K562 (cell line): ENCODE measurements around the gene ITGA7. TPM values are rescaled to one million over a fixed set of nuclear protein-coding genes. Genes with fewer than 3 reads are reported as not detected.

Experiments
- CHD2 ChIP-seq: IDR thresholded peaks from 2 replicates; pipeline ENCODE4 v1.6.1; 2011; ENCODE audit warnings: low read depth, low read length
- NFATC3 ChIP-seq: fragments of 450-650 bp; IDR thresholded peaks from 2 replicates; pipeline ENCODE4 v1.6.1; 2017; ENCODE audit warnings: mild to moderate bottlenecking
- USF2 ChIP-seq: sonication (generic); formaldehyde crosslinking; IDR thresholded peaks from 2 replicates; pipeline ENCODE4 v1.5.0; 2020; ENCODE audit warnings: missing genetic modification reagents
- ZKSCAN1 ChIP-seq: fragments of 150-350 bp; IDR thresholded peaks from 2 replicates; pipeline ENCODE4 v1.6.1; 2016; ENCODE audit warnings: low read depth, low read length
- ZNF146 ChIP-seq: IDR thresholded peaks from one replicate; pipeline ENCODE4 v1.6.1; 2018; ENCODE audit warnings: missing compliant biosample characterization; ENCODE audit not compliant: unreplicated experiment
- polyA plus RNA-seq, 8 experiments: library from polyadenylated mRNA; depleted of rRNA in 4 of 8; stranded (reverse) in 5 of 8; unstranded in 3 of 8; fragments of >200 nt; fragmentation: Nextera tagmentation in 2 of 8; fragmentation: Illumina TruSeq in 1 of 8; extraction: Ambion mirVana in 2 of 8; extraction: Trizol in 1 of 8; gene quantifications; 2 replicates each; pipeline versions ENCODE4 v1.2.1 to v1.2.3, GENCODE V29; 2011 to 2014; ENCODE audit warnings: inconsistent platforms in 1 of 8, missing spikeins in 1 of 8
- total RNA-seq, 7 experiments: library from RNA; depleted of rRNA in 6 of 7; stranded (reverse); fragments of >200 nt in 6 of 7; fragmentation: Illumina TruSeq in 2 of 7; extraction: Trizol in 2 of 7; gene quantifications; 2 replicates each; pipeline versions ENCODE4 v1.2.1 to v1.2.3, GENCODE V29; 2011 to 2021; ENCODE audit warnings: low replicate concordance in 1 of 7
- TF ChIP-seq, protein P1 (sequence below): fragments of 200-600 bp; sonication (generic); IDR thresholded peaks from one replicate; pipeline ENCODE4 v1.6.1; 2012; ENCODE audit warnings: mild to moderate bottlenecking, low read depth, low read length, inconsistent platforms
- TF ChIP-seq, protein P2 (sequence below): fragments of 450-650 bp; formaldehyde crosslinking; IDR thresholded peaks from 2 replicates; pipeline ENCODE4 v1.4.0; 2020; ENCODE audit warnings: mild to moderate bottlenecking, moderate library complexity

The ITGA7 gene
- total and polyA plus RNA-seq, 9 of the 15 experiments (the other 6 are each of a cell fraction or from before 2014, with no cell fraction given) = 0.11 to 2.3 (median 0.56) TPM; not detected in 1

GRCh38 chr12:55742719-55743405 is 35.2 kb upstream of the ITGA7 start, which contains the start of gene GDF11 (continued):
- TF ChIP-seq, protein P1, sequence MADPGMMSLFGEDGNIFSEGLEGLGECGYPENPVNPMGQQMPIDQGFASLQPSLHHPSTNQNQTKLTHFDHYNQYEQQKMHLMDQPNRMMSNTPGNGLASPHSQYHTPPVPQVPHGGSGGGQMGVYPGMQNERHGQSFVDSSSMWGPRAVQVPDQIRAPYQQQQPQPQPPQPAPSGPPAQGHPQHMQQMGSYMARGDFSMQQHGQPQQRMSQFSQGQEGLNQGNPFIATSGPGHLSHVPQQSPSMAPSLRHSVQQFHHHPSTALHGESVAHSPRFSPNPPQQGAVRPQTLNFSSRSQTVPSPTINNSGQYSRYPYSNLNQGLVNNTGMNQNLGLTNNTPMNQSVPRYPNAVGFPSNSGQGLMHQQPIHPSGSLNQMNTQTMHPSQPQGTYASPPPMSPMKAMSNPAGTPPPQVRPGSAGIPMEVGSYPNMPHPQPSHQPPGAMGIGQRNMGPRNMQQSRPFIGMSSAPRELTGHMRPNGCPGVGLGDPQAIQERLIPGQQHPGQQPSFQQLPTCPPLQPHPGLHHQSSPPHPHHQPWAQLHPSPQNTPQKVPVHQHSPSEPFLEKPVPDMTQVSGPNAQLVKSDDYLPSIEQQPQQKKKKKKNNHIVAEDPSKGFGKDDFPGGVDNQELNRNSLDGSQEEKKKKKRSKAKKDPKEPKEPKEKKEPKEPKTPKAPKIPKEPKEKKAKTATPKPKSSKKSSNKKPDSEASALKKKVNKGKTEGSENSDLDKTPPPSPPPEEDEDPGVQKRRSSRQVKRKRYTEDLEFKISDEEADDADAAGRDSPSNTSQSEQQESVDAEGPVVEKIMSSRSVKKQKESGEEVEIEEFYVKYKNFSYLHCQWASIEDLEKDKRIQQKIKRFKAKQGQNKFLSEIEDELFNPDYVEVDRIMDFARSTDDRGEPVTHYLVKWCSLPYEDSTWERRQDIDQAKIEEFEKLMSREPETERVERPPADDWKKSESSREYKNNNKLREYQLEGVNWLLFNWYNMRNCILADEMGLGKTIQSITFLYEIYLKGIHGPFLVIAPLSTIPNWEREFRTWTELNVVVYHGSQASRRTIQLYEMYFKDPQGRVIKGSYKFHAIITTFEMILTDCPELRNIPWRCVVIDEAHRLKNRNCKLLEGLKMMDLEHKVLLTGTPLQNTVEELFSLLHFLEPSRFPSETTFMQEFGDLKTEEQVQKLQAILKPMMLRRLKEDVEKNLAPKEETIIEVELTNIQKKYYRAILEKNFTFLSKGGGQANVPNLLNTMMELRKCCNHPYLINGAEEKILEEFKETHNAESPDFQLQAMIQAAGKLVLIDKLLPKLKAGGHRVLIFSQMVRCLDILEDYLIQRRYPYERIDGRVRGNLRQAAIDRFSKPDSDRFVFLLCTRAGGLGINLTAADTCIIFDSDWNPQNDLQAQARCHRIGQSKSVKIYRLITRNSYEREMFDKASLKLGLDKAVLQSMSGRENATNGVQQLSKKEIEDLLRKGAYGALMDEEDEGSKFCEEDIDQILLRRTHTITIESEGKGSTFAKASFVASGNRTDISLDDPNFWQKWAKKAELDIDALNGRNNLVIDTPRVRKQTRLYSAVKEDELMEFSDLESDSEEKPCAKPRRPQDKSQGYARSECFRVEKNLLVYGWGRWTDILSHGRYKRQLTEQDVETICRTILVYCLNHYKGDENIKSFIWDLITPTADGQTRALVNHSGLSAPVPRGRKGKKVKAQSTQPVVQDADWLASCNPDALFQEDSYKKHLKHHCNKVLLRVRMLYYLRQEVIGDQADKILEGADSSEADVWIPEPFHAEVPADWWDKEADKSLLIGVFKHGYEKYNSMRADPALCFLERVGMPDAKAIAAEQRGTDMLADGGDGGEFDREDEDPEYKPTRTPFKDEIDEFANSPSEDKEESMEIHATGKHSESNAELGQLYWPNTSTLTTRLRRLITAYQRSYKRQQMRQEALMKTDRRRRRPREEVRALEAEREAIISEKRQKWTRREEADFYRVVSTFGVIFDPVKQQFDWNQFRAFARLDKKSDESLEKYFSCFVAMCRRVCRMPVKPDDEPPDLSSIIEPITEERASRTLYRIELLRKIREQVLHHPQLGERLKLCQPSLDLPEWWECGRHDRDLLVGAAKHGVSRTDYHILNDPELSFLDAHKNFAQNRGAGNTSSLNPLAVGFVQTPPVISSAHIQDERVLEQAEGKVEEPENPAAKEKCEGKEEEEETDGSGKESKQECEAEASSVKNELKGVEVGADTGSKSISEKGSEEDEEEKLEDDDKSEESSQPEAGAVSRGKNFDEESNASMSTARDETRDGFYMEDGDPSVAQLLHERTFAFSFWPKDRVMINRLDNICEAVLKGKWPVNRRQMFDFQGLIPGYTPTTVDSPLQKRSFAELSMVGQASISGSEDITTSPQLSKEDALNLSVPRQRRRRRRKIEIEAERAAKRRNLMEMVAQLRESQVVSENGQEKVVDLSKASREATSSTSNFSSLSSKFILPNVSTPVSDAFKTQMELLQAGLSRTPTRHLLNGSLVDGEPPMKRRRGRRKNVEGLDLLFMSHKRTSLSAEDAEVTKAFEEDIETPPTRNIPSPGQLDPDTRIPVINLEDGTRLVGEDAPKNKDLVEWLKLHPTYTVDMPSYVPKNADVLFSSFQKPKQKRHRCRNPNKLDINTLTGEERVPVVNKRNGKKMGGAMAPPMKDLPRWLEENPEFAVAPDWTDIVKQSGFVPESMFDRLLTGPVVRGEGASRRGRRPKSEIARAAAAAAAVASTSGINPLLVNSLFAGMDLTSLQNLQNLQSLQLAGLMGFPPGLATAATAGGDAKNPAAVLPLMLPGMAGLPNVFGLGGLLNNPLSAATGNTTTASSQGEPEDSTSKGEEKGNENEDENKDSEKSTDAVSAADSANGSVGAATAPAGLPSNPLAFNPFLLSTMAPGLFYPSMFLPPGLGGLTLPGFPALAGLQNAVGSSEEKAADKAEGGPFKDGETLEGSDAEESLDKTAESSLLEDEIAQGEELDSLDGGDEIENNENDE = no peak
- TF ChIP-seq USF2 (CRISPR knock-in tag) = no peak
- TF ChIP-seq, protein P2, sequence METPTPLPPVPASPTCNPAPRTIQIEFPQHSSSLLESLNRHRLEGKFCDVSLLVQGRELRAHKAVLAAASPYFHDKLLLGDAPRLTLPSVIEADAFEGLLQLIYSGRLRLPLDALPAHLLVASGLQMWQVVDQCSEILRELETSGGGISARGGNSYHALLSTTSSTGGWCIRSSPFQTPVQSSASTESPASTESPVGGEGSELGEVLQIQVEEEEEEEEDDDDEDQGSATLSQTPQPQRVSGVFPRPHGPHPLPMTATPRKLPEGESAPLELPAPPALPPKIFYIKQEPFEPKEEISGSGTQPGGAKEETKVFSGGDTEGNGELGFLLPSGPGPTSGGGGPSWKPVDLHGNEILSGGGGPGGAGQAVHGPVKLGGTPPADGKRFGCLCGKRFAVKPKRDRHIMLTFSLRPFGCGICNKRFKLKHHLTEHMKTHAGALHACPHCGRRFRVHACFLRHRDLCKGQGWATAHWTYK (CRISPR knock-in tag) = 0 out of 2 replicates have a peak, but pooled peaks have one; percentile 44
- TF ChIP-seq ZKSCAN1 = no peak
- peak; percentile 75; the same call in 1 of the 2 replicates for TF ChIP-seq NFATC3
- no peak for TF ChIP-seq CHD2
- TF ChIP-seq ZNF146 = no peak
